Kidney epithelial cell (primary cell): Measurements from ENCODE around the gene LEFTY1. TPM values are rescaled to one million over a fixed set of nuclear protein-coding genes. Genes with fewer than 3 reads are reported as not detected.

ENCODE experiments used
- DNase-seq: peaks from one replicate; pipeline ENCODE4 v3.0.0-alpha.2; 2010; ENCODE audit warnings: low read depth
- H3K27me3 ChIP-seq: 2 replicates; pipeline ENCODE4 v1.6.0; 2011; ENCODE audit warnings: low read length; ENCODE audit not compliant: control insufficient read depth, insufficient read depth
- H3K36me3 ChIP-seq: 2 replicates; pipeline ENCODE4 v1.5.1; 2011; ENCODE audit warnings: low read length; ENCODE audit not compliant: control insufficient read depth, insufficient read depth
- H3K4me3 ChIP-seq: 2 replicates; pipeline ENCODE4 v1.5.1; 2011; ENCODE audit warnings: low read depth, mild to moderate bottlenecking, control low read depth, low read length
- CTCF ChIP-seq: IDR thresholded peaks from 2 replicates; pipeline ENCODE4 v1.5.1; 2011; ENCODE audit warnings: mild to moderate bottlenecking, moderate library complexity, low read length, control low read depth, inconsistent platforms; ENCODE audit not compliant: insufficient read depth, poor library complexity, severe bottlenecking
- total RNA-seq: library from RNA; depleted of rRNA; stranded (reverse); fragments of >200 nt; gene quantifications from 2 replicates; pipeline ENCODE4 v1.2.3, GENCODE V29; 2015

LEFTY1 gene
- total RNA-seq, 1 donor from 2014 or later = not detected

GRCh38 chr1:225879521-225880221, 9.3 kb downstream of the LEFTY1 start:
- DNase-seq = no peak

GRCh38 chr1:225878282-225878681, 10.7 kb downstream of the LEFTY1 start:
- no peak for TF ChIP-seq CTCF
- H3K27me3 ChIP-seq = no peaks in the 10 kb centered on the region
- DNase-seq = no peak
- H3K36me3 ChIP-seq = peaks cover 1% of the 10 kb centered on the region
- no peak overlapping the region for H3K4me3 ChIP-seq

More at GRCh38 chr1:225879521-225880221, 9.3 kb downstream of the LEFTY1 start:
- Histone ChIP-seq H3K27me3 (no peaks in the 10 kb centered on the region), H3K36me3 (no peaks in the 10 kb centered on the region), H3K4me3 (no peak overlapping the region)
- TF ChIP-seq CTCF = no peak

GRCh38 chr1:225877580-225877979, 11.4 kb downstream of the LEFTY1 start:
- H3K27me3 ChIP-seq = no peaks in the 10 kb centered on the region
- peak; percentile 65 for TF ChIP-seq CTCF
- DNase-seq = no peak
- peaks cover 1% of the 10 kb centered on the region for H3K36me3 ChIP-seq
- no peak overlapping the region for H3K4me3 ChIP-seq

GRCh38 chr1:225876900-225877510, 11.9 kb downstream of the LEFTY1 start:
- no peak for TF ChIP-seq CTCF
- Histone ChIP-seq H3K4me3 (no peak overlapping the region), H3K36me3 (peaks cover 1% of the 10 kb centered on the region), H3K27me3 (no peaks in the 10 kb centered on the region)
- no peak for DNase-seq

GRCh38 chr1:225875044-225875815, 13.7 kb downstream of the LEFTY1 start:
- Histone ChIP-seq H3K4me3 (no peak overlapping the region), H3K27me3 (no peaks in the 10 kb centered on the region), H3K36me3 (peaks cover 1% of the 10 kb centered on the region)
- no peak for DNase-seq
- TF ChIP-seq CTCF = no peak
